Karpas-422 (cell line): ENCODE measurements around the gene NLK. TPM values are rescaled to one million over a fixed set of nuclear protein-coding genes. Genes with fewer than 3 reads are reported as not detected.
A peak's percentile ranks its signal among the peaks of the same experiment; 100 is the strongest.

Source experiments
- DNase-seq: peaks from one replicate; pipeline ENCODE4 v3.0.0-alpha.2; 2015
- H2AFZ ChIP-seq: fragments of 200-600 bp; sonication (generic); 2 replicates; pipeline ENCODE4 v1.6.1; 2014; ENCODE audit warnings: antibody characterized with exemption, low read length, mixed read lengths
- H3K27ac ChIP-seq: fragments of 200-600 bp; sonication (generic); 2 replicates; pipeline ENCODE4 v1.5.1; 2014; ENCODE audit warnings: mild to moderate bottlenecking, low read length, moderate library complexity
- H3K27me3 ChIP-seq: fragments of 200-600 bp; sonication (generic); 2 replicates; pipeline ENCODE4 v1.6.1; 2014; ENCODE audit warnings: low read length, mixed read lengths
- H3K36me3 ChIP-seq: fragments of 200-600 bp; sonication (generic); 2 replicates; pipeline ENCODE4 v1.6.1; 2014; ENCODE audit warnings: low read length, mixed read lengths; ENCODE audit not compliant: insufficient read depth
- H3K4me1 ChIP-seq: fragments of 200-600 bp; sonication (generic); 2 replicates; pipeline ENCODE4 v1.6.1; 2014; ENCODE audit warnings: mild to moderate bottlenecking, low read length, mixed read lengths
- H3K4me2 ChIP-seq: fragments of 200-600 bp; sonication (generic); 2 replicates; pipeline ENCODE4 v1.6.1; 2014; ENCODE audit warnings: low read length, low read depth, mild to moderate bottlenecking; ENCODE audit not compliant: poor library complexity, severe bottlenecking
- H3K4me3 ChIP-seq: fragments of 200-600 bp; sonication (generic); 2 replicates; pipeline ENCODE4 v1.5.1; 2014; ENCODE audit warnings: mild to moderate bottlenecking, antibody characterized with exemption, low read length, mixed read lengths
- H3K79me2 ChIP-seq: fragments of 200-600 bp; sonication (generic); 2 replicates; pipeline ENCODE4 v1.6.1; 2014; ENCODE audit warnings: mild to moderate bottlenecking, low read length, mixed read lengths
- H3K9ac ChIP-seq: fragments of 200-600 bp; sonication (generic); 2 replicates; pipeline ENCODE4 v1.6.0; 2014; ENCODE audit warnings: low read length
- H3K9me2 ChIP-seq: fragments of 200-600 bp; sonication (generic), shearing (Covaris generic); replicated peaks from 2 replicates; pipeline ENCODE4 v1.6.0; 2014; ENCODE audit warnings: mild to moderate bottlenecking, low read length, moderate library complexity; ENCODE audit not compliant: insufficient read depth
- H3K9me3 ChIP-seq: fragments of 300-700, 200-600 bp; sonication (generic); 2 replicates; pipeline ENCODE4 v1.6.1; 2014; ENCODE audit warnings: low read length, mixed read lengths
- H4K20me1 ChIP-seq: fragments of 200-600 bp; sonication (generic); 2 replicates; pipeline ENCODE4 v1.6.1; 2014; ENCODE audit warnings: mild to moderate bottlenecking, antibody characterized with exemption, low read length, low read depth; ENCODE audit not compliant: insufficient read depth
- total RNA-seq: library from RNA; depleted of rRNA; stranded (reverse); fragments of >200 nt; shearing (Covaris generic); gene quantifications from 2 replicates; pipeline ENCODE4 v1.2.3, GENCODE V29; 2014; ENCODE audit warnings: low replicate concordance; rRNA removed

The NLK gene
- 36.0 and 60.0 TPM in 2 replicates for total RNA-seq

DNA sequence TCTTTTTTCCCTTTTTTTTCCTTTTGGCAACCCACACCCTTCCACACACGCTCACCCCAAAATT is at the start of gene NLK:
Gene NLK, plus strand, starts transcription at position 21 of the 64 bp plus-strand sequence. CDS start 197 bp downstream, outside the sequence.
- peak within 1 kb of the TSS; percentile 75 for H3K4me3 ChIP-seq
- H2AFZ ChIP-seq, result no peak within 1 kb of the TSS
- H3K79me2 ChIP-seq, result peaks cover 55% of the 10 kb centered on the region
- H3K4me2 ChIP-seq, result peak within 1 kb of the TSS; percentile 71
- peaks cover 14% of the 10 kb centered on the region; the same call in 1 of the 2 replicates for H4K20me1 ChIP-seq
- H3K4me1 ChIP-seq, result peaks cover 56% of the 10 kb centered on the region
- H3K36me3 ChIP-seq, result peaks cover 21% of the 10 kb centered on the region
- no peaks in the 10 kb centered on the region for H3K27me3 ChIP-seq
- DNase-seq, result no peak
- H3K27ac ChIP-seq, result peak within 1 kb of the TSS; percentile 85
- H3K9ac ChIP-seq, result peak within 1 kb of the TSS; percentile 88
- H3K9me2 ChIP-seq, result no peaks in the 10 kb centered on the region
- H3K9me3 ChIP-seq, result no peaks in the 10 kb centered on the region

DNA sequence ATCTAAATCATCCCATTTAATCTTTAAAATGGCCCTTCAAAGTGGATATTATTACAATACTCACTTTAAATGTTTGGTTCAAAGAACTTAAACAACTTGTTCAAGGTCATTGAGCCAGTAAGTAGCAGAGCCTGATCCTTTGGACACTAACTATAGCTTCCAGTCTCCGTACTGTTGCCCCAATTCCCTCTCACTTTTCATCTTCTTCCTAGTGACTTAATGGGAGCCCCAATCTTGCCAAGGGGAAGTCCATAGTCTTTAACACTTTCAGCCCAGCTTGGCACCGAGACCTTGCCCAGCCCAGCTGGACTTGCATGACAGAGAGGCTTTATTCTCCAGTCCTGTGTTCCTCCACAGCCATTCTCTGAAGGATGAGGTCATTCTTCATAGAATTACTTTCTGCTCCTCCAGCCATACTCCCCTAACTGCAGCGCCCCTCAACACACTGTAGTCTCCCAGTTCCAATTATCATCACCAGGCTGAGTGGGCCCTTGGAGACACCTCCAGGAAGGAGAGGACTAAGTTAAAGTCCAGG is 49.2 kb upstream of the NLK start:
- Histone ChIP-seq H3K9me3 (no peaks in the 10 kb centered on the region), H3K36me3 (no peaks in the 10 kb centered on the region), H3K9me2 (no peaks in the 10 kb centered on the region), H3K9ac (no peak overlapping the region), H2AFZ (no peak overlapping the region), H3K4me3 (no peak overlapping the region), H3K27ac (no peak overlapping the region), H3K79me2 (no peaks in the 10 kb centered on the region), H3K4me2 (no peak overlapping the region), H3K4me1 (peaks cover 12% of the 10 kb centered on the region), H4K20me1 (no peaks in the 10 kb centered on the region), H3K27me3 (no peaks in the 10 kb centered on the region)
- DNase-seq, result no peak

GRCh38 chr17:27993723-27994310 is 48.7 kb upstream of the NLK start:
- Histone ChIP-seq H4K20me1 (no peaks in the 10 kb centered on the region), H3K9ac (no peak overlapping the region), H3K27me3 (no peaks in the 10 kb centered on the region), H3K4me3 (no peak overlapping the region), H3K4me1 (peaks cover 12% of the 10 kb centered on the region), H3K27ac (no peak overlapping the region), H2AFZ (no peak overlapping the region), H3K9me3 (no peaks in the 10 kb centered on the region), H3K9me2 (no peaks in the 10 kb centered on the region), H3K36me3 (no peaks in the 10 kb centered on the region), H3K79me2 (no peaks in the 10 kb centered on the region), H3K4me2 (no peak overlapping the region)
- DNase-seq, result no peak

DNA sequence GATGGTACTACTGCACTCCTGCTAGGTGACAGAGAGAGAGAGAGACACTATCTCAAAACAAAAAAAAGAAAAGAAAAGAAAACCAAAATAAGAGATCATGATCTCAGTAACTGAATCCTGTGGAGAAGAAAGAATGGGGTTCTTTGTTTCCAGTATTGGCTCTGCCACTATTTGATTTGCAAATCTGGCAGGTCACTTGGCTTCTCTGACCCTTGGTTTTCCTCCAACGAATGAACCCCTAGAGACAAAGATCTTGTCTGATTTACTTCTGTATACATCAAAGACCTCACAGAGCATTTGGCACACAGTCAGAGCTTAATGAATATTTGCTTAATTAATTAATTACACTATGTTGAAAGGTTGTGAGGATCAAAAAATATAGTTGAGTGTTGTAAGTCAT is 47.9 kb upstream of the NLK start:
- Histone ChIP-seq H3K4me2 (peak overlapping the region; percentile 12), H3K36me3 (no peaks in the 10 kb centered on the region), H3K9me2 (no peaks in the 10 kb centered on the region), H3K9ac (no peak overlapping the region), H3K27ac (no peak overlapping the region), H4K20me1 (no peaks in the 10 kb centered on the region), H3K9me3 (no peaks in the 10 kb centered on the region), H3K4me1 (peaks cover 12% of the 10 kb centered on the region), H3K79me2 (no peaks in the 10 kb centered on the region), H3K4me3 (no peak overlapping the region), H3K27me3 (no peaks in the 10 kb centered on the region), H2AFZ (no peak overlapping the region)
- DNase-seq, result peak; percentile 40

GRCh38 chr17:27995554-27995953 is 46.9 kb upstream of the NLK start:
- H3K4me3 ChIP-seq, result no peak overlapping the region
- DNase-seq, result no peak
- peaks cover 12% of the 10 kb centered on the region for H3K4me1 ChIP-seq
- H3K79me2 ChIP-seq, result no peaks in the 10 kb centered on the region
- no peak overlapping the region for H3K27ac ChIP-seq
- no peaks in the 10 kb centered on the region for H3K36me3 ChIP-seq
- no peak overlapping the region for H2AFZ ChIP-seq
- H4K20me1 ChIP-seq, result no peaks in the 10 kb centered on the region
- no peak overlapping the region for H3K9ac ChIP-seq
- no peaks in the 10 kb centered on the region for H3K9me3 ChIP-seq
- H3K27me3 ChIP-seq, result no peaks in the 10 kb centered on the region
- no peaks in the 10 kb centered on the region for H3K9me2 ChIP-seq
- H3K4me2 ChIP-seq, result no peak overlapping the region

- H3K4me3 ChIP-seq, result no peak overlapping the region
- H3K9me3 ChIP-seq, result no peaks in the 10 kb centered on the region
- no peak overlapping the region for H3K4me2 ChIP-seq
- no peak overlapping the region for H3K9ac ChIP-seq
- no peaks in the 10 kb centered on the region for H3K79me2 ChIP-seq
- H3K9me2 ChIP-seq, result no peaks in the 10 kb centered on the region
- H3K4me1 ChIP-seq, result peaks cover 12% of the 10 kb centered on the region
- H4K20me1 ChIP-seq, result no peaks in the 10 kb centered on the region
- no peak overlapping the region for H3K27ac ChIP-seq
- DNase-seq, result no peak
- H3K36me3 ChIP-seq, result no peaks in the 10 kb centered on the region
- H2AFZ ChIP-seq, result no peak overlapping the region
- H3K27me3 ChIP-seq, result no peaks in the 10 kb centered on the region
These were observed 46.1 kb upstream of the NLK start for GRCh38 chr17:27996202-27997043.

DNA sequence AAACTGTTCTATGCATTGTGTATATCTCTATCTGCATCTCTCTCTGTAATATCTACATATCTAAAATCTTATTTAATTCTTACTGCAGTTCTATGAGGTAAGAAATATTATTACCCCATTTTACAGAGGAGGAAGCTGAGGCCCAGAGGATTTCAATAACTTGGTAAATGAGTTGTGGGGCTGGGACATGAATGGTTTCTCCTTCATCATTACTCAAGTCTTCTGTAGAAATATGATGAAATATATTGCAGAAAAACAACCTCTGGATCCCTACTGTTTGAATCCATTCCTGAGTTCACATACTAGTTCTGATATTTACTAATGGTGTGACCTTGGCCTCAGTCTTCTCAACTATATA is 45.5 kb upstream of the NLK start:
- H3K4me3 ChIP-seq, result no peak overlapping the region
- no peaks in the 10 kb centered on the region for H3K27me3 ChIP-seq
- H4K20me1 ChIP-seq, result no peaks in the 10 kb centered on the region
- no peaks in the 10 kb centered on the region for H3K79me2 ChIP-seq
- H3K36me3 ChIP-seq, result no peaks in the 10 kb centered on the region
- no peak overlapping the region for H3K4me2 ChIP-seq
- H3K9me2 ChIP-seq, result no peaks in the 10 kb centered on the region
- no peak for DNase-seq
- H3K9me3 ChIP-seq, result no peaks in the 10 kb centered on the region
- no peak overlapping the region for H2AFZ ChIP-seq
- H3K9ac ChIP-seq, result no peak overlapping the region
- no peak overlapping the region for H3K27ac ChIP-seq
- peaks cover 12% of the 10 kb centered on the region for H3K4me1 ChIP-seq

DNA sequence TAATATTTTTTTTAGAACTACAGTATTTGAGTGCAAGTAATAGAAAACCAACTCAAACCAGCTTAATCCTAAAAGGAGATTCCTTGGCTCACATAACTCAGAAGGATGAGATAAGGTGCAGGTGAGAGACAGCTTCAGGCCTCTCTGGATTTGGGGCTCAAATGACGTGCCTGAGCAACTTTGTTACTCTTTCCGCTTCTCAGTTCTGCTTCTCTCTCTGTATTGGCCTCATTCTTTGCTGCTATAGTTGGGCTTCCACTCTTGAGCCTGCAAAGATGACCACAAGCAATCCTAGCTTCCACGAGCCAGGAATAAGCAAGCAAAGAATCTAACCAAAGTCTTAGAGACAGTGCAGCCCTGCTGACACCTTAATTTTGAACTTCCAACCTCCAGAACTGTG is 45.0 kb upstream of the NLK start:
- Histone ChIP-seq H3K9me3 (no peaks in the 10 kb centered on the region), H3K9ac (no peak overlapping the region), H3K79me2 (no peaks in the 10 kb centered on the region), H4K20me1 (no peaks in the 10 kb centered on the region), H2AFZ (no peak overlapping the region), H3K4me2 (no peak overlapping the region), H3K9me2 (no peaks in the 10 kb centered on the region), H3K36me3 (no peaks in the 10 kb centered on the region), H3K27me3 (no peaks in the 10 kb centered on the region), H3K27ac (no peak overlapping the region), H3K4me1 (peaks cover 12% of the 10 kb centered on the region), H3K4me3 (no peak overlapping the region)
- peak; percentile 39 for DNase-seq
